HepG2 (cell line): Measurements from ENCODE around the gene RAB3D. TPM values are rescaled to one million over a fixed set of nuclear protein-coding genes. Genes with fewer than 3 reads are reported as not detected.

Experiments
- AHR ChIP-seq: IDR thresholded peaks from 2 replicates; pipeline ENCODE4 v1.6.1; 2018; ENCODE audit warnings: missing genetic modification reagents, missing compliant biosample characterization
- ATRX ChIP-seq: sonication (generic); formaldehyde crosslinking; IDR thresholded peaks from 2 replicates; pipeline ENCODE4 v1.4.0; 2020; ENCODE audit warnings: missing genetic modification reagents, borderline replicate concordance
- GPN1 ChIP-seq: sonication (generic); formaldehyde crosslinking; IDR thresholded peaks from 2 replicates; pipeline ENCODE4 v1.5.1; 2020; ENCODE audit warnings: missing genetic modification reagents, borderline replicate concordance
- HNF1B ChIP-seq: sonication (generic); formaldehyde crosslinking; IDR thresholded peaks from 2 replicates; pipeline ENCODE4 v1.5.1; 2020; ENCODE audit warnings: mild to moderate bottlenecking, moderate library complexity, missing genetic modification reagents
- KDM5B ChIP-seq: sonication (generic); formaldehyde crosslinking; IDR thresholded peaks from 2 replicates; pipeline ENCODE4 v1.4.0; 2020; ENCODE audit warnings: missing genetic modification reagents, mild to moderate bottlenecking, borderline replicate concordance
- MTA1 ChIP-seq: sonication (generic); formaldehyde crosslinking; IDR thresholded peaks from 2 replicates; pipeline ENCODE4 v1.4.0; 2020; ENCODE audit warnings: missing genetic modification reagents, mild to moderate bottlenecking, borderline replicate concordance
- MXD1 ChIP-seq: sonication (generic); formaldehyde crosslinking; IDR thresholded peaks from 2 replicates; pipeline ENCODE4 v1.4.0; 2020; ENCODE audit warnings: mild to moderate bottlenecking, missing genetic modification reagents
- TCF12 ChIP-seq, 2 experiments: fragments of 450-650 bp in 1 of 2; sonication (generic) in 1 of 2; formaldehyde crosslinking in 1 of 2; IDR thresholded peaks; 2 replicates each; pipeline versions ENCODE4 v1.6.1 to v1.8.0; 2017 to 2022; ENCODE audit warnings: antibody characterized with exemption in 1 of 2, mild to moderate bottlenecking in 1 of 2, missing genetic modification reagents in 1 of 2, moderate library complexity in 1 of 2
- ZBTB2 ChIP-seq: sonication (generic); formaldehyde crosslinking; IDR thresholded peaks from 2 replicates; pipeline ENCODE4 v1.8.0; 2022; ENCODE audit warnings: low read depth, missing genetic modification reagents
- ZBTB40 ChIP-seq, 2 experiments: fragments of 450-650 bp in 1 of 2; sonication (generic) in 1 of 2; formaldehyde crosslinking in 1 of 2; IDR thresholded peaks; 2 replicates each; pipeline versions ENCODE4 v1.6.1 to v1.8.0; 2016 to 2022; ENCODE audit warnings: antibody characterized with exemption in 1 of 2, mild to moderate bottlenecking in 1 of 2, missing genetic modification reagents in 1 of 2
- ZBTB7B ChIP-seq: sonication (generic); formaldehyde crosslinking; IDR thresholded peaks from 2 replicates; pipeline ENCODE4 v1.4.0; 2020; ENCODE audit warnings: missing genetic modification reagents
- ZNF160 ChIP-seq: sonication (generic); formaldehyde crosslinking; IDR thresholded peaks from 2 replicates; pipeline ENCODE4 v1.8.0; 2022; ENCODE audit warnings: mild to moderate bottlenecking, inconsistent platforms, missing genetic modification reagents
- ZNF362 ChIP-seq: sonication (generic); formaldehyde crosslinking; IDR thresholded peaks from 2 replicates; pipeline ENCODE4 v1.4.0; 2020; ENCODE audit warnings: missing genetic modification reagents, mild to moderate bottlenecking, borderline replicate concordance
- polyA plus RNA-seq, 8 experiments: library from polyadenylated mRNA; depleted of rRNA in 3 of 8; stranded (reverse) in 7 of 8; unstranded in 1 of 8; fragments of >200 nt; fragmentation: Illumina TruSeq in 4 of 8; extraction: Trizol in 4 of 8; gene quantifications; 2 replicates each; pipeline versions ENCODE4 v1.2.1 to v1.2.3, GENCODE V29; 2011 to 2016; ENCODE audit warnings: low read depth in 4 of 8, missing spikeins in 1 of 8, mixed read lengths in 1 of 8; ENCODE audit not compliant: insufficient read depth in 1 of 8
- total RNA-seq, 5 experiments: library from RNA; depleted of rRNA; stranded (reverse); fragments of >200 nt; fragmentation: Illumina TruSeq; extraction: Trizol; gene quantifications; 2 replicates each; pipeline ENCODE4 v1.2.3, GENCODE V29; 2016; ENCODE audit warnings: low read depth in 1 of 5

Gene RAB3D
- total and polyA plus RNA-seq, 2 of the 13 experiments (the other 11 are each of a cell fraction or from before 2014, with no cell fraction given), result 2.0 to 16.1 TPM

GRCh38 chr19:11383706-11384048 is 44.2 kb upstream of the RAB3D start (continued):
- TF ChIP-seq ZBTB40 (IDR thresholded peaks at IDR 0.05), result no peak
- peak; percentile 7; the same call in 1 of the 2 replicates for TF ChIP-seq ZBTB40 (CRISPR knock-in tag; IDR thresholded peaks at IDR 0.05)
- TF ChIP-seq ZNF160 (CRISPR knock-in tag), result 0 out of 2 replicates have a peak, but pooled peaks have one; percentile 17
- TF ChIP-seq AHR (CRISPR knock-in tag), result 0 out of 2 replicates have a peak, but pooled peaks have one; percentile 9
- no peak for TF ChIP-seq TCF12 (IDR thresholded peaks at IDR 0.05)
- TF ChIP-seq TCF12 (CRISPR knock-in tag; IDR thresholded peaks at IDR 0.05), result no peak
- peak; percentile 3; the same call in 1 of the 2 replicates for TF ChIP-seq KDM5B (CRISPR knock-in tag)
- no peak for TF ChIP-seq ZNF362
- no peak for TF ChIP-seq ATRX (CRISPR knock-in tag)
- TF ChIP-seq MTA1 (CRISPR knock-in tag), result 0 out of 2 replicates have a peak, but pooled peaks have one; percentile 6
- peak; percentile 26; the same call in 1 of the 2 replicates for TF ChIP-seq MXD1
- TF ChIP-seq GPN1 (CRISPR knock-in tag), result no peak
- TF ChIP-seq ZBTB7B (CRISPR knock-in tag), result 0 out of 2 replicates have a peak, but pooled peaks have one; percentile 8
- 0 out of 2 replicates have a peak, but pooled peaks have one; percentile 10 for TF ChIP-seq HNF1B (CRISPR knock-in tag)
- 0 out of 2 replicates have a peak, but pooled peaks have one; percentile 1 for TF ChIP-seq ZBTB2 (CRISPR knock-in tag)
